AG04450 (cell line): ENCODE measurements around the gene GNPNAT1. TPM values are rescaled to one million over a fixed set of nuclear protein-coding genes. Genes with fewer than 3 reads are reported as not detected.

Experiments
- CTCF ChIA-PET: fragments of 300-600, 350-600 bp; formaldehyde crosslinking; extraction: SDS; loops from one replicate; lab custom pipeline; 2022; ENCODE audit warnings: antibody characterized with exemption, inconsistent platforms; lab: Charles Lee
- POLR2A ChIA-PET: fragments of 350-600 bp; formaldehyde crosslinking; extraction: SDS; loops from one replicate; lab custom pipeline; 2021; ENCODE audit warnings: antibody characterized with exemption, inconsistent platforms; lab: Yijun Ruan, JAX
- DNase-seq: peaks from one replicate; pipeline ENCODE4 v3.0.0-alpha.2; 2011; ENCODE audit warnings: low read depth, low spot score
- H3K27ac ChIP-seq: one replicate; pipeline ENCODE4 v1.5.1; 2012; ENCODE audit warnings: low read depth, low read length, control low read depth
- H3K27me3 ChIP-seq: one replicate; pipeline ENCODE4 v1.6.0; 2012; ENCODE audit warnings: low read length; ENCODE audit not compliant: control insufficient read depth, insufficient read depth
- H3K4me3 ChIP-seq: 2 replicates; pipeline ENCODE4 v1.5.1; 2011; ENCODE audit warnings: mild to moderate bottlenecking, low read depth, low read length, control low read depth
- H3K9me3 ChIP-seq: 2 replicates; pipeline ENCODE4 v1.5.1; 2012; ENCODE audit warnings: low read length; ENCODE audit not compliant: control insufficient read depth, insufficient read depth
- polyA minus RNA-seq: library from RNA; depleted of rRNA, polyadenylated mRNA; stranded (reverse); fragments of >200 nt; gene quantifications from 2 replicates; pipeline ENCODE4 v1.2.3, GENCODE V29; 2011; rRNA and poly(A)+ RNA removed
- polyA plus RNA-seq: library from polyadenylated mRNA; depleted of rRNA; stranded (reverse); fragments of >200 nt; gene quantifications from 2 replicates; pipeline ENCODE4 v1.2.3, GENCODE V29; 2011; rRNA removed
- TF ChIP-seq, protein P1 (sequence below): IDR thresholded peaks from 2 replicates; pipeline ENCODE4 v1.5.1; 2011; ENCODE audit warnings: low read depth, low read length, control low read depth, inconsistent platforms

The GNPNAT1 gene
- polyA plus RNA-seq = 40.7 and 47.2 TPM in 2 replicates
- 17.3 and 20.5 TPM in 2 replicates for polyA minus RNA-seq

DNA sequence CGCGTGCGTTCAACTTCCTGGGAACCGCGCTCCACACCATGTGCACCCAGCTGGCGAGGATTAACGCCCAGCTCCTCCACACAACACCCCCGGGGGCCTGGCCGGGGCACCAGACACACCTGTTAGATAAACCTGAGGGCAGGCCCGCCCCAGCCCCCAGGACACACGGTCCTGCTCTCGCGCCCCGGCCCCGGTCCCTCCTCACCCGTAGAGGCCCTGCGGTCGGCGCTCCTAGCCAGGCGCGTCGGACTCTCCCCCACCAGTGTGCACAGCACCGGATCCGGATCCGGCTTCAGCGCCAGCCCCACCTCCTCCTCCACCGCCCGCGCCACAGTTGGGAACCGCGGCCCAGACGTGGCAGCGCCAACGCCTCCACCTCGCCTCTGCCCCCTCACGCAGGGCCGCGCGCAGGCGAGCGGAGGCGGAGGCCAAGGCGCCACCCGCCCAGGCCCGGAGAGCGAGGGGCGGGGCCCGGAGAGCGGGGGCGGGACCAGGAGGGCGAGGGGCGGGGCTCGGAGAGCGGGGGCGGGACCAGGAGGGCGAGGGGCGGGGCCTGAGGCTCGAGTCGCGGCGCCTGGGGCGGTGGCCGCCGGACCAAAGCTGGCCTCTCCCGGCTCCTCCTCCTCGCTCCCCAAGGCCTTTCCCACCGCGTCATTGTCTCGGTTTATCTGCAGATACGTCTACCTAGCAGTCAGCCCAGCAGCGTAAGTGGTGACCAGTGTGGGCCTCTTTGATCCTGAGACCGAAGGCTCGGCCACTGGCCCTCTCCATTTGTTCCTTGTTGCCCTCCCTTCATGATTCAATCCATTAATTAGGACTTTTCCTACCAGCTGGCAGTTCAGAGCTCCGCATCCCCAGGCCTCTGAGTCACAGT lies at the start of gene GNPNAT1:
GNPNAT1 (minus strand) TSS at position 385 of the 874 bp plus-strand sequence. CDS start 6,957 bp downstream, outside the sequence.
- DNase-seq = peak; percentile 60
- H3K4me3 ChIP-seq = peak within 1 kb of the TSS; percentile 84
- H3K27ac ChIP-seq = peak within 1 kb of the TSS; percentile 95
- TF ChIP-seq, protein P1, sequence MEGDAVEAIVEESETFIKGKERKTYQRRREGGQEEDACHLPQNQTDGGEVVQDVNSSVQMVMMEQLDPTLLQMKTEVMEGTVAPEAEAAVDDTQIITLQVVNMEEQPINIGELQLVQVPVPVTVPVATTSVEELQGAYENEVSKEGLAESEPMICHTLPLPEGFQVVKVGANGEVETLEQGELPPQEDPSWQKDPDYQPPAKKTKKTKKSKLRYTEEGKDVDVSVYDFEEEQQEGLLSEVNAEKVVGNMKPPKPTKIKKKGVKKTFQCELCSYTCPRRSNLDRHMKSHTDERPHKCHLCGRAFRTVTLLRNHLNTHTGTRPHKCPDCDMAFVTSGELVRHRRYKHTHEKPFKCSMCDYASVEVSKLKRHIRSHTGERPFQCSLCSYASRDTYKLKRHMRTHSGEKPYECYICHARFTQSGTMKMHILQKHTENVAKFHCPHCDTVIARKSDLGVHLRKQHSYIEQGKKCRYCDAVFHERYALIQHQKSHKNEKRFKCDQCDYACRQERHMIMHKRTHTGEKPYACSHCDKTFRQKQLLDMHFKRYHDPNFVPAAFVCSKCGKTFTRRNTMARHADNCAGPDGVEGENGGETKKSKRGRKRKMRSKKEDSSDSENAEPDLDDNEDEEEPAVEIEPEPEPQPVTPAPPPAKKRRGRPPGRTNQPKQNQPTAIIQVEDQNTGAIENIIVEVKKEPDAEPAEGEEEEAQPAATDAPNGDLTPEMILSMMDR = no peak
- no peaks in the 10 kb centered on the region for H3K27me3 ChIP-seq
- ChIA-PET POLR2A (interaction anchor here (0.8 to 1.0 kb wide), 3 partner anchors 10 to 238 kb away, joined by 3 to 4 read pairs (median 3); no protein-coding TSS in a partner anchor), CTCF (no interaction called here)
- H3K9me3 ChIP-seq = no peaks in the 10 kb centered on the region; the same call in 1 of the 2 replicates

DNA sequence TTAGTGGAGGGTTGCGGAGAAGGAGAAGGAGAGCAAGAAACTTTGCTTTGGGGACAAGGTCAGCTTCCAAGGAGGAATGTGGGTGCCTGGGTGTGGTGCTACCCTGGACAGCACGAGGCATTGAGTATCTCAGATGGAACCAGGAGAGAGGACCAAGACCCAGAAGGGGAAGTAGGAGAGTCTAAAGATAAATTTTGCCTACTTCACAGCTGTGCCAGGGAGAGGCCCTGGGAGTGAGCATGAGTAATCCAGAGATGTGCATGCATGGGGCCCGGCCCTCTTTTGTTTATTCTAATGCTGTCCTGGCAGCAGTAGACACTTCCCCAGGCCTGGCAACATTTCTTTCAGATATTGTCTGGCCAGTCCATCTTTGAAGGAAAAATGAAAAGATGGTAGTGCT lies 49.5 kb upstream of the GNPNAT1 start:
- peak; percentile 13 for DNase-seq
- ChIA-PET CTCF (interaction anchor here (0.6 kb wide), 1 partner anchor 138 kb away, joined by 5 read pairs; no protein-coding TSS in a partner anchor), POLR2A (no interaction called here)
- TF ChIP-seq, protein P1 = no peak
- no peak overlapping the region for H3K4me3 ChIP-seq
- H3K27ac ChIP-seq = no peak overlapping the region
- H3K27me3 ChIP-seq = no peaks in the 10 kb centered on the region
- H3K9me3 ChIP-seq = no peaks in the 10 kb centered on the region

DNA sequence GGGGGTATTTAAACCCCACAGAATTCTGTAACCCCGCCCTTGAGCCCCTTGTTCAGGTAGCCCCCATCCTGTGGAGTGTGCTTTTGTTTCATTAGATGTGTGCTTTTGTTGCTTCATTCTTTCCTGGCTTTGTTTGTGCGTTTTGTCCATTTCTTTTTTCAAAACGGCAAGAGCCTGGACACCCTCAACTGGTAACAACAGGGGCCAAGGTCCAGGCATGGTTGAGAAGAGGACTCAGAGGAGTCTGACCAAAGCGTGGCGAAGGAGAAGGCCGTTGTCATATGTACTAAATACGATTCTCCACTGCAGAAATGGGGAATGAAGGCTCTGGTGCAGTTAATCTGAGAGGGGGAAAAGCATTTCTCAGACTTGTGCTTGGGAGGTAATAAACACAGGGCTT lies 46.0 kb upstream of the GNPNAT1 start:
- no peak overlapping the region for H3K27ac ChIP-seq
- no peak overlapping the region for H3K4me3 ChIP-seq
- H3K27me3 ChIP-seq = no peaks in the 10 kb centered on the region
- TF ChIP-seq, protein P1 = no peak
- CTCF ChIA-PET = no interaction called here
- DNase-seq = no peak
- H3K9me3 ChIP-seq = no peaks in the 10 kb centered on the region
- POLR2A ChIA-PET = interaction anchor here (0.6 kb wide), 1 partner anchor 16 kb away, joined by 3 read pairs; no protein-coding TSS in a partner anchor

DNA sequence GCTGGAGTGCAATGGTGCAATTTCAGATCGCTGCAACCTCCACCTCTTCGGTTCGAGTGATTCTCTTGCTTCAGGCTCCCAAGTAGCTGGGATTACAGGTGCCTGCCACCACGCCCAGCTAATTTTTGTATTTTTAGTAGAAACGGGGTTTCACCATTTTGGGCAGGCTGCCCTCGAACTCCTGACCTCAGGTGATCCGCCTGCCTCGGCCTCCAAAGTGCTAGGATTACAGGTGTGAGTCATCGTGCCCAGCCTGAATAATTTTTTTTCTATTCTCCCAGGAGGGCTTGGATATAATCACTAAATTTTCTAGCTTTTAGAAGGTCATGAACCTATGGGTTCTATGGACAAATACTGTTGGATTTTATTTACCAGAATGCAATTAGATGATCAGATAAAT lies 44.7 kb upstream of the GNPNAT1 start:
- no peaks in the 10 kb centered on the region for H3K9me3 ChIP-seq
- no peak overlapping the region for H3K4me3 ChIP-seq
- CTCF ChIA-PET = interaction anchor here (0.6 kb wide), 1 partner anchor 261 kb away, joined by 5 read pairs; no protein-coding TSS in a partner anchor
- no peak overlapping the region for H3K27ac ChIP-seq
- TF ChIP-seq, protein P1 = no peak
- POLR2A ChIA-PET = interaction anchor here (0.7 kb wide), 1 partner anchor 101 kb away, joined by 8 read pairs; no protein-coding TSS in a partner anchor
- no peak for DNase-seq
- no peaks in the 10 kb centered on the region for H3K27me3 ChIP-seq
